Measurements from ENCODE around the gene EEF1A1. TPM values are rescaled to one million over a fixed set of nuclear protein-coding genes. Genes with fewer than 3 reads are reported as not detected.

EEF1A1 gene
- total and polyA plus RNA-seq, 2 of the 4 experiments (the other 2 are of a cell fraction) = 14,757 to 30,152 TPM

- WGBS, 2 experiments (ENCODE audit: extremely low coverage in 2 of 2, insufficient read length in 1 of 2) = 94% methylated on average over 3 of the region's 10 CpGs; no CpG with 5 or more reads in 1 of the 2 experiments
- H3K4me2 ChIP-seq (ENCODE audit: low read depth, low read length) = no peak overlapping the region
- no peaks in the 10 kb centered on the region for H4K20me1 ChIP-seq (ENCODE audit: insufficient read depth, low read length)
- no peak overlapping the region for H2AK5ac ChIP-seq (ENCODE audit: low read depth, low read length)
- H3K9me1 ChIP-seq (ENCODE audit: insufficient read depth, low read length) = no peaks in the 10 kb centered on the region
- H4K8ac ChIP-seq (ENCODE audit: low read depth in 2 of 2, low read length in 2 of 2) = no peak overlapping the region
- no peak overlapping the region for H3K14ac ChIP-seq (replicated peaks; ENCODE audit: low read depth, low read length)
- intact Hi-C loops (cut with micrococcal nuclease) (no loop called here), in situ Hi-C loops (cut with MboI; ENCODE audit: low sequenced_read_pairs) (no loop called here), dilution Hi-C loops (cut with HindIII; ENCODE audit: low sequenced_read_pairs, unreplicated experiment) (no loop called here)
- H3K9me3 ChIP-seq (ENCODE audit: control insufficient read depth, insufficient read depth, low read length) = no peaks in the 10 kb centered on the region
- H3K4me1 ChIP-seq (ENCODE audit: control insufficient read depth, insufficient read depth, low read length) = no peaks in the 10 kb centered on the region
- H3K36me3 ChIP-seq (ENCODE audit: control insufficient read depth, insufficient read depth, low read length) = peaks cover 45% of the 10 kb centered on the region
- H2AK9ac ChIP-seq (replicated peaks; ENCODE audit: low read depth, low read length, poor library complexity) = no peak overlapping the region
- no peak overlapping the region for H3K23ac ChIP-seq (ENCODE audit: low read depth, low read length)
- H3K18ac ChIP-seq (ENCODE audit: low read depth, low read length) = no peak overlapping the region
- no peak overlapping the region for H4K5ac ChIP-seq (ENCODE audit: low read depth, low read length)
- ChIA-PET CTCF (no interaction called here), POLR2A (ENCODE audit: unreplicated experiment) (no interaction called here)
- no peaks in the 10 kb centered on the region for H3K27me3 ChIP-seq (ENCODE audit: control insufficient read depth, insufficient read depth, low read length)
- H3K56ac ChIP-seq (ENCODE audit: extremely low read depth, insufficient read depth, low read length) = no peak overlapping the region
- no peak overlapping the region for H2BK5ac ChIP-seq (ENCODE audit: low read depth, low read length, poor library complexity, severe bottlenecking)
- H3K4me3 ChIP-seq (ENCODE audit: insufficient read depth, low read depth, low read length) = no peak overlapping the region
- H4K91ac ChIP-seq (ENCODE audit: insufficient read depth, low read depth, low read length) = no peak overlapping the region
- H3K9ac ChIP-seq (ENCODE audit: low read depth, low read length) = no peak overlapping the region
- no peak overlapping the region for H2BK15ac ChIP-seq (ENCODE audit: low read depth, low read length)
- no peak overlapping the region for H2BK20ac ChIP-seq (ENCODE audit: low read depth, low read length)
- no peak overlapping the region for H3K4ac ChIP-seq (ENCODE audit: low read depth, low read length)
- H3K27ac ChIP-seq (ENCODE audit: insufficient read depth, low read length) = no peak overlapping the region
- TF ChIP-seq, protein P1, sequence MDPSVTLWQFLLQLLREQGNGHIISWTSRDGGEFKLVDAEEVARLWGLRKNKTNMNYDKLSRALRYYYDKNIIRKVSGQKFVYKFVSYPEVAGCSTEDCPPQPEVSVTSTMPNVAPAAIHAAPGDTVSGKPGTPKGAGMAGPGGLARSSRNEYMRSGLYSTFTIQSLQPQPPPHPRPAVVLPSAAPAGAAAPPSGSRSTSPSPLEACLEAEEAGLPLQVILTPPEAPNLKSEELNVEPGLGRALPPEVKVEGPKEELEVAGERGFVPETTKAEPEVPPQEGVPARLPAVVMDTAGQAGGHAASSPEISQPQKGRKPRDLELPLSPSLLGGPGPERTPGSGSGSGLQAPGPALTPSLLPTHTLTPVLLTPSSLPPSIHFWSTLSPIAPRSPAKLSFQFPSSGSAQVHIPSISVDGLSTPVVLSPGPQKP (IDR thresholded peaks at IDR 0.05; ENCODE audit: borderline replicate concordance, low read depth, low read length) = no peak
- TF ChIP-seq RAD21 (IDR thresholded peaks at IDR 0.05; ENCODE audit: low read length) = no peak
- no peak for TF ChIP-seq RFX5 (IDR thresholded peaks at IDR 0.05; ENCODE audit: low read depth, low read length)
- TF ChIP-seq MAFK (IDR thresholded peaks at IDR 0.05; ENCODE audit: low read depth, low read length) = no peak
- no peak for TF ChIP-seq POLR2A (IDR thresholded peaks at IDR 0.05; ENCODE audit: low read depth, low read length)
- no peak overlapping the region for H2AFZ ChIP-seq (replicated peaks; ENCODE audit: low read length, poor library complexity)
- no peak overlapping the region for H2BK120ac ChIP-seq (ENCODE audit: low read depth, low read length)
- no TSS peak for BruUV-seq (replicated peaks)
- ATAC-seq (ENCODE audit: low read depth) (no peak), DNase-seq (no peak)
- no peaks in the 10 kb centered on the region; a peak in 2 of 4 replicates for H3K79me1 ChIP-seq (ENCODE audit: low read depth in 1 of 2, low read length in 2 of 2)
These were observed 44.1 kb downstream of the EEF1A1 start for GRCh38 chr6:73476723-73477122.

Data from IMR-90 (cell line).